ENCODE results near the gene SLC30A2.

SLC30A2 gene

DNA sequence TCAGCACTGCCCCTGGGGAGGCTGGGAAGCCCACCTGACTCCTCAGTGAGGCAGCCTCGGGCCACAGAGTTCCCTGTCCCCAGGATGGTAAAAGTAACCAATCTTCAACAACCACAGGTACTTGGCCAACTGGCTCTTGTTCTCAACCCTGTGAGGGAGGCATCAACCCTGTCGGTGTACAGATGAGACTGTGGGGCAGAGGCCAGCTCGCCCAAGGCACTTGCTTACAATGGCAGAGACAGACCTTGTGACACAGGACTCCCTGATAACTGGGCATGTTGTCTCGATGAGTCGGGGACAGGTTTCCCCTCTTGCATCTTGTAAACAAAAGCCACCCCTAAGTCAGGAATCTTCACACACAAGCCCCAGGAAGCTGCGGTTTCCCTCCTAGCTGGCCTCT, 8.0 kb downstream of the SLC30A2 start:
- DNase-seq: no peak

DNA sequence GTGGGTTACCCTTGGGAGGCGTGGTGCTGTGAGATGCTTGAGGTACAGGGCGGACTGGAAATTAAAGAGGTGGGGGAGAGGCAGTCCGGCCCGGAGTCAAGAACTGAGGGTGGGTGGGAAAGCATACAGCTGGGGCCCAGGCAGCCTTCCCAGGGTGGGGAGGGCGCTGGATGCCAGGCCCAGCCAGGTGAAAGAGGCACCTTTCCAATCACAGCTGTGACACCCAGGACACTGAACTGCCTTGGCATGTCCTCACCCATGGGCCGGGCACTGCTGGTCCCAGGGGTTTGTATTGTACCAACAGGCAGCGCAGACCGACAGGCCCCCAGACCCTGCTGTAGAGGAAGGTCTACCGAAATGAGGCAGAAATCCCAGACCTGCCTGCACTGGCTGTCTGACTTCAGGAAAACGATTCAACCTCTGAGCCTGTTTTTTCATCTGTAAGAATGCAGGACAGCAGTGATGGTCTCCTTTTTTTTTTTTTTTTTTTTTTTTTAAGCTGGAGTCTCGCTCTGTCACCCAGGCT, 9.1 kb downstream of the SLC30A2 start:
- DNase-seq: no peak

DNA sequence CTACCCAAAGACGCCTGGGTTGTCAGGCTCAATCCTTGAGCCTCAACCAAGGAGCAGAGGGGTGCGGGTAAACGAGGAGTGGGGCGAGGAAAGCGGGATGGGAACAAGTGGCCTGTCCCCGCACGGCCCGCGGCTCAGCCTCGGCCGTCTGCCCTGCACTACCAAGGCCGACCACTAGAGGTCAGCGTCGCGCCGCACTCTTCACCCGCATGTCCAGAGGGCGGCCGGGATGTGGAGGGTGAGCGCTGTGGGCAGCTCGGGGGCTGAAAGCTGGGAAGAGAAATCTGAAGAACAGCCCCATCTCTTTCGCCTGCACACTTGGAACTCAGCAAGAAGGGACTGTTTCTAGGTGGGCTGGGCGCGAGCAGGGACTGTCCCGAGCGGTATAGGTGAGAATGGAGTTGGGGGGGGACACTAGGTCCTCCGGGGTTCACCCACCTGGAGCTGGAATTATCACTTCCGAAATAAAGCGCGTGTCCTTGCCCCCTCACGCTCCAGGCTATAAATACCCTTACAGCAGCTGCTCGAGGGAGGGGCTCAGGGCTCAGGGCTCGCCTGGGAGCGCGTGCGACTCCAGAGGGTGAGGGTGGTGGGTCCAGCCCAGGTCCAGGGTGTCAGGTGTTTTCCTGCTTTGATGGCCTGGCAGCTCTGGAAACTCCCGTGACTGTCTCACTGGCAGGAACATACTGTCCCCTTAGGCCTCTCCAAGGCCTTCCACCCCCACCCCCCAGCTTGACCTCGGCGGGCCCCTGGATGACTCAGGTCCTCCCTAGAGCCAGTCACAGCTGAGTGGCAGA, 9.8 kb downstream of the SLC30A2 start:
- peak; percentile 97 for DNase-seq

DNA sequence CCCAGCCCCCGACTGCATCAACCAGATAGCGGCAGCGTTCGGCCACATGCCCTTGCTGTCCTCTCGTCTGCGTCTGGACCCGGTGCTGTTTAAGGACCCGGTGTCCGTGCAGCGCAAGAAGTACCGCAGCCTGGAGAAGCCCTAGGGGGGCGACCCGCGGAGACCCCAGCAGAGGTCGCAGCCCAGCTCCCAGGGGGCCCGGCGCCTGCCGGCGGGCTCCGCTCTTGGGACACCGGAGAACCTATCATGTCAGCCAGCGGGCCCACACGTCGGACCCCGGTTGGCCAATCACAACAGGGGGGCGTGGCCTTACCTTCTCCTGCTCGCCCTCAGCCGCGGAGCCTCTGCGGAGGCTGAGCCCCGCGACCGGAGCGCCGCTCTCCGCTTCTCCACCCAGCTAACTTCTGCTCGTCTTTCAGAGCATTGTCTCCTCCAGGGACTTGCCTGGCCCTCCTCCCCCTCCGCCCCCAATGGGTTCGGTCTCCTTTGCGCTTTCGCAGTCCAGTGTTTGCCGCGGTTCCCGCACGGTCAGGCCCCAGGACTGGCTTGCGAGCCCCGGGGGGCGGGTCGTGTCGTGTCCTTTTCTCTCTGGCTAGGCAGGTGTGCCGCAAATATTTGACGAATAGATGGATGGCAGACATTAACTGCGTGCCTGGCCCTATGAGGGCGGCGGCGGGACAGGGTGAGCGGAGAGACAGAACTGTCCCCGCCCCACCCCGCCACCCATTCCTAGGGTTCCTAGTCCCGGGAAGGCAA, 10.5 kb downstream of the SLC30A2 start:
- DNase-seq: peak; percentile 97

DNA sequence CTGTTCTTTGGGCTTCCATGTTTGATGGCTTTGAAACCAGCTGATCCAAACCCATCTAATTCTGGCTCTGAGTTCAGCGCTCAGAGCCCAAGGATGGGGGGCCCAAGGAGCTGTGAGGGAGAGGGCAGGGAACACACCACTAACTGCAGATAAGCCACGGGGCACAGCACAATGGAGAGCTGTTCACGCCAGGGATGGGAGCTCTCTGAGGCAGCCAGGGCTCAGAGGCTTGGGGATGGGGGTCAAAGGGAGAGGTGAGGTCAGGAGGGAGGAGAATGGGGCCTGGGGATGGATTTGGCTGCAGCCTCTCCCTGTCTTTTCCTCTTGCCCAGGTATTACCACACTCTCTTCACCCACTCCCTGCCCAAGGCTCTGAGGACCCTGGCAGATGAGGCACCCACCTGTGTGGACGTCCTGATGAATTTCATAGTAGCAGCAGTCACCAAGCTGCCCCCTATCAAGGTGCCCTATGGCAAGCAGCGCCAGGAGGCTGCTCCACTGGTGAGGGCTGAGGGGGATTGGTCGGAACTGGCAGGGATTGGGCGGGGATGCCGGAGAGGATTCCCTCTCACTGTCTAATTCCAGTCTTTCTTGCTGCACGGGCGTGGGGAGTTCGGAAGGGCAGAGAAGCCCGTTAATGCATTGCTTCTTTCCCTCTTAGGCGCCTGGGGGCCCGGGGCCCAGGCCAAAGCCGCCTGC, 11.3 kb downstream of the SLC30A2 start:
- DNase-seq: no peak

DNA sequence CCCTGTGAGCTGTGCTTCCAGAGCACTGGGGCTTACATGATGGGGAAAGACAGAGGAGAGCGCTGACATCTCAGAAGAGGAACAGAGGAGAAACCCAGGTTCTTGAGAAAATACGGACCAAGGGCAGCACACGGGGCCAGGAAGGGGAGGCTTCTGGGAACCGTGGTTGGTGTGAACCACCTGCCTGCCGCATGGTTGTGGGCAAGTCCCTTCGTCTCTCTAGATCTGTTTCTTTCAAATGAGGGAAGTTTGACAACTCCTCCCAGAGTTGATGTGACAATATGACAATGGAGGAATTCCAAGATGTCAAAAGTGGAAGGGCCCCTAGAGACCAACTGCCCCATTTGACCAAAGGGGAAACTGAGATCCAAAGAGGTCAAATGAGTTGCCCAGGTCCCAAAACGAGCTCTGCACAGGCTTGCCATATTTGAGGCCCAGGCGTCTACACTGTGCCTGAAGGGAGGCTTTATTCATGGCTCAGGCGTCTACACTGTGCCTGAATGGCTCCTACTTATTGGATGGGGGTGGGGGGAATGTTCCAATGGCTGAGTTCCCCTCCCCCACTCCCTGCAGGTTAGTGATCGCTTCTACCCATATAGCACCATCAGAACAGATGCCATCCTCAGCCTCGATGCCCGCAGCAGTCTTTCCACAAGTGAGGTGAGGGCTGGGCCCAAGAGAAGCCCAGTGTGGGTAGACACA, 13.1 kb downstream of the SLC30A2 start:
- DNase-seq: no peak

DNA sequence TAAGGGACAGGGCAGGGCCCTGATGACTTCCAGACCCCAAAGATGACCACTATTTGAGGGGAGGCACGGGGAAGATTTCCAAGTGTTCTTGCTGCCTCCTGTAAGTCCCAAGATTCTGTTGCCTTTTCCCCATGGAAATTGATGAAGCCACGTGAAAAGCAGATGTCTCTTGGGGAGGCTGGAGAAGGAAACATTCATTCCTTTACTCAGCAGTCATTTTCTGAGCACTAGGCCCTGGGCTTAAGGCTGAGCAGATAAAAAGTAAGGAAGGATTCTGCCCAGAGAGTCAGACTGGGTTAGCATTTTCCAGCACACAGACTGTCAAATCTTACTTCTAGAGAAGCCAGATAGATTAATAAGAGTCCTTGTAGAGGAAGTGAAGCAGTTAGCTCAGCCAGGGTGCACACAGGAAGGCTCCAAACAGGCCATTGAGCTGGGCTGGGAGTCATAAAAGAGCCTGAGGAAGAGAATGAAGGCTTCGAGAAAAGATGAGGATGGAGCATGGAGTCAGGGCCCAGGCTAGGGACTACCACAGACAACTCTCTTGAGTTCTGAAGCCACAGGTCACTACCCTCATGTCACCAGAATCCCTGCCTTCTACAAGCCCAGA, 14.2 kb downstream of the SLC30A2 start:
- no peak for DNase-seq

DNA sequence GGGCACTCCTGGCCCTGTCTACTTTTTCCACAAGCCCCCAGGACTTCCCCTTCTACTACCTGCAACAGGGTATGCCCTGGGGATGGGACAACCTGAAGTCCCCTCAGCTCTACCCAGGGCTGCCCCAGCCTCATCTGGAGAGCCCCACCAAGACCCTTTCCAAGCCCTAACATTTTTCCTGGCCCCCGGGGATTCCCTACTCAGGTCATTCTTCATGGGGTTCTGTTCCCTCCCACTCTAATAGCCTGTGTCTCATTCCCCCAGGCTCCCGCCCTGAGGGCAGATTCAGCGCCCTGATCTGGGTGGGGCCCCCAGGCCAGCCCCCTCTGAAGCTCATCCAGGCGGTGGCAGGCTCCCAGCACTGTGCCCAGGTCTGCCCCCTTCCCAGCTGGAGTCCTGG, 14.7 kb downstream of the SLC30A2 start:
- DNase-seq: no peak

DNA sequence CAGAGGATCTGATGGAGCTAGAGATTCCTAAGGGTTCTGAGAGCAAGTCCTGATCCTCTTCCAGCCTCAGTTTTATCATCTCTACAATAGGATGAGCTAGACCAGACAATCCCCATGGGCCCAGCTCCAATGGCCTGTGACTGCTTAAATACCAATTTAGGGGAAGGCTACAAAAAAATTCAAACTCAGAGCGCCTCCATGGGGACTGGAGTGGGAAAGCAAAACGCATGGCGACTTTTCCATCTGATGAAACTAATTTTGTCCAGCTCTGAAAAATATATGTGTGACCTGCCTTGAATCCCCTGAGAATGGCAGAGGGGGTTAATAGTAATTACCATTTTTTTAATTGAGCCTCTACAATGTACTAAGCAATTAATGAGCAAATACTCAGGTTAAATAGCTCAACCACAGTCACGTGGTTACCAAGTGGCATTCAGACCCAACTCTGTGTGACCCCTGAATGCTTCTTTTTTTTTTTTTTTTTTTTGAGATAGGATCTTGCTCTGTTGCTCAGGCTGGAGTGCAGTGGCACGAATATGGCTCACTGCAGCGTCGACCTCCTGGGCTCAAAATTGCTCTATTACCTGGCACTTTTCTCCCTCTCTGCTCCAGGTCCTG, 15.9 kb downstream of the SLC30A2 start:
- no peak for DNase-seq

DNA sequence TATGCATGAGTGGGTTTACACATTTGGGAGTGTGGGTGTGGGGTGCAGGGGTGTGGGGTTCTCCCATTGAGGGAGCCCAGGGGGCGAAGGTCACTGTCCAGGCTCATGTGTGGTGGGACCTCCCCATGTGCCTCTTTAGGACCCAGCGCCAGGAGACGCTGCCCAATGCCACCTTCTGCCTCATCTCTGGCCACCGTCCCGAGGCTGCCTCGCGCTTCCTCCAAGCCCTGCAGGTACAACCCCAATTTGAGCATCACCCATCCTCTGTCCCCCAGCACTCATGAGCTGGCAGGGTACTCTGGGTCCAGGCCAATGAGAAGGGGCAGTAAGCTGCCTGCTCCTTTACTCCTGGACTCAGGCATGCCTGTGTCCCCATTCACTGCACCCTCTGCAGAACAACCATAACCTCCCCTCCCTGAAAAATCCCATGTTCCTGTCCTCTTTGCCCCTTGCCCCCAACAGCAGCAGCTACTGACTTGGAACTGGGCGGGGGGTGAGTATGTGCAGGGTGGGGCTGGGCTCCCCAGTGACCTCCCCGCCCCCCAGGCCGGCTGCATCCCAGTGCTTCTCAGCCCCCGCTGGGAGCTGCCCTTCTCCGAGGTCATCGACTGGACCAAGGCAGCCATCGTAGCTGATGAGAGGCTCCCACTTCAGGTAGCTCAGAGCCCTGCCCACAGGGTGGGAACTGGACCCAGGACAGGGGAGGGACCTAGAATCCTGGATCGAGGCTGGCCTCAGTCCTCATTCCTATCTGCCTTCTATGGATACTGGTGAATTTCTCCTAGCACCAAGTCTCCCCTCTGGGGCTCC, 16.7 kb downstream of the SLC30A2 start:
- DNase-seq: no peak

DNA sequence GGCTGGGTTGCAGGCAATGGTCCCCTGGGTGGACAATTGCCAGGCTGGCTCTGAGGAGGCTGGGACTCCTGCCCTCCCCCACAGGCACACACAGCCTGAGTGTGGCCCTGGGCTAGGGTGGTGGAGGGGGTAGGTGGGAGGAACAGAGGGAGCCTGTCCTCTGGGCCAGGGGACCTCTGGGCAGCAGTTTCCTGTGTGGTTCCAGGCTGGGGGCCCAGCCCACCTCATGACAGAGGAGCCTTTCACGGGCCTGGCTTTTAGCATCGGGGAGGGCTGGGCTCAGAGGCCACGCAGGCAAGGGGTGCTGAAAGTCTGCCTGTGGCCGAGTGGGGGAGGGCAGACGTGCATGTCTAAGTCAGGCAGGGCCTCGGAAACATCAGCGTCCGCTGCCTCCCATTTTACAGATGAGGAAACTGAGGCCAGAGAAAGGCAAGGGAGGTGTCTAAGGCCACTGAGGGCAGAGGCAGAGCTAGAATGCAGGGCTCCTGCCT, 17.4 kb downstream of the SLC30A2 start:
- DNase-seq: no peak

DNA sequence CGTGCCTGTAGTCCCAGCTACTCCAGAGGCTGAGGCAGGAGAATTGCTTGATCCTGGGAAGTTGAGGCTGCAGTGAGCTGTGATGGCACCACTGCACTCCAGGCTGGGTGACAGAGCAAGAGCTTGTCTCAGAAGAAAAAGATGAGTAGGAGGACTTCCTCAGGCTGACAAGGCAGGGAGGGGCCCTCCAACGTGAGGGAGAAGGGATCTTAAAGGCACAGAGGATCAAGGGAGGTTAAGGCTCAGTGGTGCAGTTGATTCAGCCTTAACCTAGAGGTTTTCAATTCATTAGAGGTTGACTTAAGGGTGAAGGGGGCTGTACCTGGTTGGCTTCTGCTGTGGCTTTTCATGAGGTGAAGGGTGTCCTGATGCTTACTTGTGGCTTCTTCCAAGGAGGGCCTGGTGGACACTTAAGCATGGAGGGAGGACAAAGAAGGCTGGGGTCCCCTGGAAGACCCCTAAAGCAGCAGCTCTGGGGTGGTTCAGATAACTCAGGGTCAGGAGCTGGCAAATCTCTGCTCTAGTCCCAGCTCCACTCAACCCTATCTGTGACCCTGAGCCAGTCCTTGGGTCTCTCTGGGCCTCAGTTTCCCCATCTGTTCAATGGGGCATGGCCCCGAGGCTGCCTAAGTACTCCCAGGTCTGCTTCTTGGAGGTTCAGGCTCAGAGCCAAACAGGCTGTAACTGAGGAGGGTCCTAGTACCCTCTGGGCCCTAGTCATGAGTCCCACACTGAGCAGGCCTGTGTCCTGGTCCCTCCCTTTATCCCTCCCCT, 18.0 kb downstream of the SLC30A2 start:
- DNase-seq: no peak

DNA sequence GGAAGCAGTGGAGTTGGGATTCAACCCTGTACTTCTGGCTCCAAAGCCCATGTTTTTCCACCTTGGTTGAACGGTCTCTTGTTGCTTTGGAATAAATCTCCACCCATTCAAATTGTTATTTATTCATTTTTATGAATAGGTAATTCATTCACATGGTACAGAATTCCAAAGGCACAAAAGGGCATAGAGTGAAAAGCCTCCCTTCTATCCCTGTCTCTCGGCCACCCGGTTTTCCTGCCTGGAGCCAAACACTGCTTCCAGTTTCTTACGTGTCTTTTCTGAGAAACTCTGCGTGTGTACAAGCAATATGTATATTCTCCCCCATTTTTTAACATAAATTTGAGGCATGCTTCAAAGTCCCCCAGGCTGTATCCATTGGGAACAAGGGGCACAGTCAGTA, 20.4 kb downstream of the SLC30A2 start:
- DNase-seq: no peak

DNA sequence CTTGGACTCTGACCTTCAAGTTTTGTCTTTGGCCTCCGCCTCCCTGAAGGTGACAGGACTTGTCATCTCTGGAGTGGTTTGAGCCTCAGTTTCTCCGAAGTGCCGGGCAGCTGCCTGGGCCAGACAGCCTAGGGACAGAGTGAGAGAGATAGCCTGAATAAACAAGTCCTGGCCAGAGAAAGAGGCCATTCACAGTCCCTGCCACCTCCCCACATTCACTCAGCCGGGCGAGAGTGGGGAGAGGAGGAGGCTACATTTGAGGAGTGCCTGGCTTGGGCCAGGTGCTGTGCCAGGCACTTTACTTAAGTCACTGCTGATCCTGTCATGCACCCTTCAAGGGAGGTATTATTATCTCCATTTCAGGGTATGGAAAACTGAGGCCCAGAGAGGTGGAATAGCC, 20.9 kb downstream of the SLC30A2 start:
- DNase-seq: no peak

DNA sequence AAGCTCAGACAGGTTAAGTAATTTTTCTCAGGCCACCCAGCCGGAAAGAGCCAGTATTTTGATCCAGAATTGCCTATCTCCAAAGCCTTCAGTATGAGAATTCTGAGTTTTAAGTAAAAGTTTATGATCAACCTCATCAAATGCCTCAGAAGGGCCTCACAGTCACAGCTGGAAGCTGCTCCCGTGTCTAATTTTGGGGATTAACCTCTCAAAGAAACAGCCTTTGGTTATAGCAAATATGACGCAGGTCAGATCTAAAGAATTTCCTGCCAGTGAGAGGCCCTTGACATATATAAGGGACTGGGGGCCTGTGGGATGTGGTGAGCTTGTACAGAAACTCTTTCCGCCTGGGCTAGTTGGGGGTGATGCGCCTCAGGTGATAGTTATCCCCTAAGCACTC, 22.1 kb downstream of the SLC30A2 start:
- DNase-seq: no peak

DNA sequence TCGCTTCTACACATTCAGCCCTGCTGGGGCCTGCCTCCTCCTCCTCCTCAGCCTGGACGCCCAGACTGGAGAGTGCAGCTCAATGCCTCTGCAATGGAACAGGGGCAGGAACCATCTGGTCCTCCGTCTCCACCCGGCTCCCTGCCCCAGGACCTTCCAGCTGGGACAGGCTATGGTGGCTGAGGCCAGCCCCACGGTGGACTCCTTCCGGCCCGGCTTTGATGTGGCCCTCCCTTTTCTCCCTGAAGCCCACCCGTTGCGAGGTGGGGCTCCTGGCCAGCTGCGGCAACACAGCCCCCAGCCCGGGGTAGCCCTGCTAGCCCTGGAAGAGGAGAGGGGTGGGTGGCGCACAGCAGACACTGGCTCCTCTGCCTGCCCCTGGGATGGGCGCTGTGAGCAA, 22.9 kb downstream of the SLC30A2 start:
- DNase-seq: no peak

DNA sequence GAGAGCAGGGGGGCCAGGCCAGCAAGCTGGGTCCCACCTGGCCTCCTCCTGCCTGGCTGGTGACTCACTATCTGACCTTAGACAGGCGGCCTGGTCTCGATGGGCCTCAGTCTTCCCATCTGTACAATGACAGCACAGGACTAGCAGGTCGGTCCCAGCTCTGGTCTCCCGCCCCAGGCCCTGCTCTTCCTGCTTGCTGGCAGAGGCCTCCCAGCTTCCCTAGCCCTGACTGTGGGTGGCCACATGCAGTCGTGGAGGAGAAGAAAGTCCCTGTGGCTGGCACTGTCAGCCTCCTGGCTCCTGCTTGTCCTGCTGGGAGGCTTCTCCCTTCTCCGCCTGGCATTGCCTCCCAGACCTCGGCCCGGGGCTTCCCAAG, 23.5 kb downstream of the SLC30A2 start:
- DNase-seq: no peak

DNA sequence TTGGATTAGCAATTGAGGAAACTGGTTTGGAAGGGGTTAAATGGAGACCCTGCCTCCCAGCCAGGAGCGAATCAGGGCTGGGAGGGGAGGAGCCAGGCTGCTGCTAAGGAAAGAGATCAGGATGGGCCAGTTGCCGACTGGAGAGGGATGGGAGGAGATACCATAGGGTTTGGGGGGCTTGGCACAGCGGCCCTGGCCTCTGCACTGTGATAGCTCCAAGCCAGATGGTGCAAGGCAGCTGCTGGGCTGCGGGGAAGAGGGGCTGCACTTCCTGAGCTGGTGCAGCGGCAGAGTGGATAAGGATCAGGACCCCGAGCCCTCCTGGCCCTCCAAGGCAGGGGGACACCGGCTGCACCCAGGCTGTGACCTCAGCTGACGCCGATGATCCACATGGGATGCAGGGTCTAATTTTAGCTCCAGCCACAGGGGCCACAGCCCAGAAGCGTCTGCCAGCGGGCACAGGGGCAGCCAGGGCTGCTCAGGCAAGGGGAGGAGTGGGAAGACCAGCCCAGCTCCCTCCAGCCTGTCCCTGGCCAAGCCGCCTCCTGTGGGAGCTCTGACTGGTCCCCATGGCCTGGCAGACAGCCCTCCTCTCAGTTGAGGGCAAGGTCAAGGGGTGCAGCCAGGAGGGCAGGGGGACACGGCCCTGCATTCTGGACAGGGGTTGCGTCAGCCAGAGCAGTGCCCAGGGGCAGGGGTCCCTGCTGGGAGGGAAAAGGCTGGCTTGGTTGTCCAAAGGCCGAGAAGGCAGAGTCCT, 24.1 kb downstream of the SLC30A2 start, which contains the start of gene EXTL1:
TSS of gene EXTL1 (plus strand) at position 129 of the 757 bp plus-strand sequence. CDS start 872 bp downstream, outside the sequence.
- DNase-seq: peak; percentile 85
